H9 (cell line): ENCODE measurements around the gene CACNA2D3. TPM values are rescaled to one million over a fixed set of nuclear protein-coding genes. Genes with fewer than 3 reads are reported as not detected.

Experiments used
- DNase-seq: peaks from one replicate; pipeline ENCODE4 v3.0.0-alpha.2; 2017
- H2AFZ ChIP-seq: one replicate; pipeline ENCODE4 v1.6.1; 2013; ENCODE audit warnings: mild to moderate bottlenecking, low read length, control low read depth, moderate library complexity
- H2AK5ac ChIP-seq: 2 replicates; pipeline ENCODE4 v1.6.1; 2013; ENCODE audit warnings: low read length, control low read depth, mixed read lengths; ENCODE audit not compliant: insufficient read length
- H2BK120ac ChIP-seq: one replicate; pipeline ENCODE4 v1.6.1; 2013; ENCODE audit warnings: low read depth, mild to moderate bottlenecking, low read length, control low read depth, inconsistent platforms; ENCODE audit not compliant: poor library complexity, severe bottlenecking
- H2BK12ac ChIP-seq: 2 replicates; pipeline ENCODE4 v1.6.1; 2013; ENCODE audit warnings: low read length, control low read depth, mixed read lengths, low read depth; ENCODE audit not compliant: insufficient read length
- H2BK15ac ChIP-seq: 2 replicates; pipeline ENCODE4 v1.6.1; 2013; ENCODE audit warnings: low read depth, low read length, control low read depth
- H2BK20ac ChIP-seq: one replicate; pipeline ENCODE4 v1.6.1; 2013; ENCODE audit warnings: low read depth, mild to moderate bottlenecking, low read length, control low read depth, inconsistent platforms; ENCODE audit not compliant: poor library complexity, severe bottlenecking
- H2BK5ac ChIP-seq: 2 replicates; pipeline ENCODE4 v1.6.1; 2013; ENCODE audit warnings: low read length, control low read depth, mixed read lengths; ENCODE audit not compliant: insufficient read length
- H3K14ac ChIP-seq: 2 replicates; pipeline ENCODE4 v1.6.1; 2013; ENCODE audit warnings: low read length, control low read depth; ENCODE audit not compliant: insufficient read depth
- H3K18ac ChIP-seq: 2 replicates; pipeline ENCODE4 v1.6.1; 2013; ENCODE audit warnings: low read depth, mild to moderate bottlenecking, mixed read lengths, low read length, control low read depth; ENCODE audit not compliant: insufficient read length
- H3K23ac ChIP-seq: 2 replicates; pipeline ENCODE4 v1.6.1; 2013; ENCODE audit warnings: low read length, control low read depth, mixed read lengths, low read depth; ENCODE audit not compliant: insufficient read length
- H3K23me2 ChIP-seq: 2 replicates; pipeline ENCODE4 v1.6.1; 2013; ENCODE audit warnings: low read depth, mild to moderate bottlenecking, mixed read lengths, low read length, control low read depth; ENCODE audit not compliant: insufficient read length, poor library complexity, severe bottlenecking
- H3K27ac ChIP-seq: 2 replicates; pipeline ENCODE4 v1.5.1; 2013; ENCODE audit warnings: low read length, control low read depth, mixed read lengths, low read depth; ENCODE audit not compliant: insufficient read length
- H3K27me3 ChIP-seq: 2 replicates; pipeline ENCODE4 v1.6.1; 2013; ENCODE audit warnings: low read length, control low read depth, inconsistent platforms; ENCODE audit not compliant: insufficient read depth
- H3K4ac ChIP-seq: 2 replicates; pipeline ENCODE4 v1.6.1; 2013; ENCODE audit warnings: low read depth, mild to moderate bottlenecking, control low read depth, inconsistent platforms, low read length, moderate library complexity
- H3K4me1 ChIP-seq: 2 replicates; pipeline ENCODE4 v1.6.1; 2013; ENCODE audit warnings: low read length, control low read depth, inconsistent platforms; ENCODE audit not compliant: insufficient read depth
- H3K4me2 ChIP-seq: 2 replicates; pipeline ENCODE4 v1.6.1; 2013; ENCODE audit warnings: low read length, control low read depth, mixed read lengths; ENCODE audit not compliant: insufficient read length, insufficient read depth
- H3K56ac ChIP-seq: 2 replicates; pipeline ENCODE4 v1.6.1; 2013; ENCODE audit warnings: low read depth, mild to moderate bottlenecking, mixed read lengths, low read length, control low read depth; ENCODE audit not compliant: insufficient read length
- H3K79me1 ChIP-seq: 2 replicates; pipeline ENCODE4 v1.6.1; 2013; ENCODE audit warnings: low read depth, mild to moderate bottlenecking, moderate library complexity, low read length, control low read depth, inconsistent platforms; ENCODE audit not compliant: insufficient read depth, poor library complexity, severe bottlenecking
- H3K79me2 ChIP-seq: 2 replicates; pipeline ENCODE4 v1.6.1; 2013; ENCODE audit warnings: low read length, control low read depth, inconsistent platforms; ENCODE audit not compliant: insufficient read depth
- H3K9ac ChIP-seq: 2 replicates; pipeline ENCODE4 v1.6.1; 2013; ENCODE audit warnings: low read length, control low read depth, mixed read lengths; ENCODE audit not compliant: insufficient read length; ENCODE audit errors: extremely low read depth
- H3K9me3 ChIP-seq: one replicate; pipeline ENCODE4 v1.6.1; 2013; ENCODE audit warnings: low read depth, low read length, inconsistent platforms; ENCODE audit not compliant: control insufficient read depth
- H3T11ph ChIP-seq: one replicate; pipeline ENCODE4 v1.6.1; 2013; ENCODE audit warnings: mild to moderate bottlenecking, low read length, control low read depth, inconsistent platforms
- H4K20me1 ChIP-seq: one replicate; pipeline ENCODE4 v1.6.1; 2013; ENCODE audit not compliant: control insufficient read depth, insufficient read length, insufficient read depth
- H4K5ac ChIP-seq: 2 replicates; pipeline ENCODE4 v1.6.1; 2013; ENCODE audit warnings: low read depth, mild to moderate bottlenecking, mixed read lengths, low read length, control low read depth; ENCODE audit not compliant: insufficient read length
- H4K8ac ChIP-seq: replicated peaks from 2 replicates; pipeline ENCODE4 v1.6.1; 2013; ENCODE audit warnings: low read length, control low read depth, mixed read lengths, low read depth; ENCODE audit not compliant: insufficient read length
- H4K91ac ChIP-seq: 2 replicates; pipeline ENCODE4 v1.6.1; 2013; ENCODE audit warnings: low read depth, mild to moderate bottlenecking, moderate library complexity, mixed read lengths, low read length, control low read depth; ENCODE audit not compliant: insufficient read length
- H3K27ac Mint-ChIP-seq, 3 experiments: 2 replicates in 2 of 3; 3 replicates in 1 of 3; pipeline ENCODE4 v1.8.0; 2020 to 2021; ENCODE audit warnings: mixed read lengths in 3 of 3, mild to moderate bottlenecking in 1 of 3, moderate library complexity in 1 of 3
- H3K27me3 Mint-ChIP-seq: 2 replicates; pipeline ENCODE4 v1.8.0; 2021; ENCODE audit warnings: low read depth, mild to moderate bottlenecking, moderate library complexity, mixed read lengths
- H3K36me3 Mint-ChIP-seq, 3 experiments: 2 replicates in 2 of 3; 3 replicates in 1 of 3; pipeline ENCODE4 v1.8.0; 2020 to 2021; ENCODE audit warnings: low read depth in 3 of 3, mixed read lengths in 3 of 3; ENCODE audit not compliant: insufficient read depth in 1 of 3
- H3K4me1 Mint-ChIP-seq, 2 experiments: 2 replicates each; pipeline ENCODE4 v1.8.0; 2020; ENCODE audit warnings: mixed read lengths in 2 of 2
- H3K4me3 Mint-ChIP-seq, 2 experiments: 2 replicates in 1 of 2; 3 replicates in 1 of 2; pipeline ENCODE4 v1.8.0; 2020 to 2021; ENCODE audit warnings: mild to moderate bottlenecking in 2 of 2, mixed read lengths in 2 of 2, moderate library complexity in 1 of 2
- H3K9me3 Mint-ChIP-seq, 2 experiments: 2 replicates in 1 of 2; 3 replicates in 1 of 2; pipeline ENCODE4 v1.8.0; 2020; ENCODE audit warnings: mild to moderate bottlenecking in 2 of 2, mixed read lengths in 2 of 2, moderate library complexity in 1 of 2
- total RNA-seq: library from RNA; stranded (reverse); gene quantifications from 2 replicates; pipeline ENCODE4 v1.2.1, GENCODE V29; 2021
- TF ChIP-seq, protein P1 (sequence below): fragments of 200-600 bp; sonication (generic); conservative IDR thresholded peaks from 3 replicates; pipeline ENCODE4 v1.8.0; 2021; ENCODE audit warnings: antibody characterized with exemption, mild to moderate bottlenecking

CACNA2D3 gene
- total RNA-seq, 1 experiment from 2014 or later = 3.2 TPM

DNA sequence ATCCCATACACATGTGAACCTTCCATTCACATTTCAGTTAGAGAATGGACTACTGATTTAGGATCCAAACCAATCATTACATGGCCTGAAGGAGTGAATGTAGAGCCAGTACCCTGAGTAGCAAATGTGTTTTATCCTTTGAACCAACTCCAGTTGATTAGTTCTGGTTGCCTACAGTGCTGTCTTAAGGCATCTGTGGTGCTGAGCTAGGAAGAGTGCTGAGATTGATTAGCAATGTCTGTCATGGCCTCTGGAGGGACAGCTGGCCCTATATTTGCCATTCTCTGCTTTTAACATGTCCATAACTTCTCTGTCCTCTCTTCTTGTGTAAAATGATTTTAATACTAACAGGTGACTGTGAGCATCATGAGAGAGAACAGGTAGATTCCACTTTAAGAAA, 794.4 kb downstream of the CACNA2D3 start:
- Histone ChIP-seq H3K56ac (no peak overlapping the region), H2AK5ac (no peak overlapping the region), H3K14ac (no peak overlapping the region), H2BK5ac (no peak overlapping the region), H3K23me2 (no peaks in the 10 kb centered on the region), H3K23ac (no peak overlapping the region), H3K18ac (no peak overlapping the region), H2BK15ac (no peak overlapping the region), H3K4me2 (no peak overlapping the region), H3K79me1 (no peaks in the 10 kb centered on the region), H2BK20ac (no peak overlapping the region), H4K8ac (no peak overlapping the region), H4K5ac (no peak overlapping the region), H3K4me1 (no peaks in the 10 kb centered on the region), H2BK12ac (no peak overlapping the region), H3T11ph (no peak overlapping the region), H4K91ac (no peak overlapping the region), H2AFZ (no peak overlapping the region), H3K4ac (no peak overlapping the region), H2BK120ac (no peak overlapping the region), H3K27me3 (no peaks in the 10 kb centered on the region), H3K79me2 (no peaks in the 10 kb centered on the region), H3K9me3 (peaks cover 6% of the 10 kb centered on the region), H3K27ac (no peak overlapping the region), H3K9ac (no peak overlapping the region), H4K20me1 (no peaks in the 10 kb centered on the region)
- Mint-ChIP-seq H3K4me3 (no peak overlapping the region), H3K9me3 (peaks cover 4 to 5% of the 10 kb centered on the region in 2 experiments; a peak in 3 of 5 replicates), H3K4me1 (no peaks in the 10 kb centered on the region), H3K36me3 (peaks cover 9 to 14% (median 10%) of the 10 kb centered on the region in 3 experiments; a peak in 6 of 7 replicates), H3K27me3 (no peaks in the 10 kb centered on the region), H3K27ac (no peak overlapping the region)
- no peak for DNase-seq
- TF ChIP-seq, protein P1, sequence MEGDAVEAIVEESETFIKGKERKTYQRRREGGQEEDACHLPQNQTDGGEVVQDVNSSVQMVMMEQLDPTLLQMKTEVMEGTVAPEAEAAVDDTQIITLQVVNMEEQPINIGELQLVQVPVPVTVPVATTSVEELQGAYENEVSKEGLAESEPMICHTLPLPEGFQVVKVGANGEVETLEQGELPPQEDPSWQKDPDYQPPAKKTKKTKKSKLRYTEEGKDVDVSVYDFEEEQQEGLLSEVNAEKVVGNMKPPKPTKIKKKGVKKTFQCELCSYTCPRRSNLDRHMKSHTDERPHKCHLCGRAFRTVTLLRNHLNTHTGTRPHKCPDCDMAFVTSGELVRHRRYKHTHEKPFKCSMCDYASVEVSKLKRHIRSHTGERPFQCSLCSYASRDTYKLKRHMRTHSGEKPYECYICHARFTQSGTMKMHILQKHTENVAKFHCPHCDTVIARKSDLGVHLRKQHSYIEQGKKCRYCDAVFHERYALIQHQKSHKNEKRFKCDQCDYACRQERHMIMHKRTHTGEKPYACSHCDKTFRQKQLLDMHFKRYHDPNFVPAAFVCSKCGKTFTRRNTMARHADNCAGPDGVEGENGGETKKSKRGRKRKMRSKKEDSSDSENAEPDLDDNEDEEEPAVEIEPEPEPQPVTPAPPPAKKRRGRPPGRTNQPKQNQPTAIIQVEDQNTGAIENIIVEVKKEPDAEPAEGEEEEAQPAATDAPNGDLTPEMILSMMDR = no peak
